ENCODE results near the gene FLAD1.

Gene FLAD1

DNA sequence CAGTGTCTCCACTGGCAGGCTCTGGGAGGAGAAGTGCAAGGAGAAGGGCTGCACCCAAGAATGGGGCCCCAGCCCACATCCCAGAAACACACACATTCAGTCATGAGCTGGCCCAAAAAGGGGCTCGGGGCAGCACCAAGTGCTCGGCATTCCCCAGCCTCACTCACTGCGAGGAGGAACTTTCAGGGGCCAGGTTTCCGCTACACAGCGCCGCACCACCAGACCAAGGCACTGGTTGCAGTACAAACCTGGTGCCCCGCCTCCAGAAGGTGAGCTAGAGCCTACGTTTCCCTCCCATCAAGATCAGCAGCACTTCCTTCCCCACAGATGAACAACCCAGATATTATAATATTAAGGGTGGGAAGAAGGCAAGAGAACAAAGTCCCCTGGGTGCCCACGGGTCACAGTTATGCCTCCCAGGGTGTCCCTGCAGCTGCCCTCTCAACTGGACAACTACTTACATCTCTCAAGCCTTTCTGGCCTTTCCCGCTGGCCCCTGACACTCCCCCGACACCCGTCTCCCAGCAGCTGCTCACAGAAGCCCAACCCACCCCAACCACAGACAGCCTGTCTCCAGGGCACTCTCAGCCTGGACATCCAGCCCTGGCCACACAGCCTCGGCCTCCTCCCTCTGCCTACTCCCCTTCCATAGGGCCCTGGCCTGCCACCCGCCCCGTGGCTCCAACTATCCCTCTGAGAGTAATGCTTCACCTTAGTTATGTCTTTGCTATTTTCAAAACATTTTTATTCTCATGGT lies 31.1 kb upstream of the FLAD1 start:
- Mint-ChIP-seq H3K36me3 (ENCODE audit: low read depth) (peaks cover 12% of the 10 kb centered on the region), H3K27me3 (ENCODE audit: low read depth) (no peaks in the 10 kb centered on the region), H3K4me3 (peak overlapping the region; percentile 12 to 46 (median 39)), H3K9me3 (no peaks in the 10 kb centered on the region), H3K4me1 (peaks cover 51% of the 10 kb centered on the region), H3K27ac (peak overlapping the region; percentile 21 to 86 (median 84))
- TF ChIP-seq, protein P1, sequence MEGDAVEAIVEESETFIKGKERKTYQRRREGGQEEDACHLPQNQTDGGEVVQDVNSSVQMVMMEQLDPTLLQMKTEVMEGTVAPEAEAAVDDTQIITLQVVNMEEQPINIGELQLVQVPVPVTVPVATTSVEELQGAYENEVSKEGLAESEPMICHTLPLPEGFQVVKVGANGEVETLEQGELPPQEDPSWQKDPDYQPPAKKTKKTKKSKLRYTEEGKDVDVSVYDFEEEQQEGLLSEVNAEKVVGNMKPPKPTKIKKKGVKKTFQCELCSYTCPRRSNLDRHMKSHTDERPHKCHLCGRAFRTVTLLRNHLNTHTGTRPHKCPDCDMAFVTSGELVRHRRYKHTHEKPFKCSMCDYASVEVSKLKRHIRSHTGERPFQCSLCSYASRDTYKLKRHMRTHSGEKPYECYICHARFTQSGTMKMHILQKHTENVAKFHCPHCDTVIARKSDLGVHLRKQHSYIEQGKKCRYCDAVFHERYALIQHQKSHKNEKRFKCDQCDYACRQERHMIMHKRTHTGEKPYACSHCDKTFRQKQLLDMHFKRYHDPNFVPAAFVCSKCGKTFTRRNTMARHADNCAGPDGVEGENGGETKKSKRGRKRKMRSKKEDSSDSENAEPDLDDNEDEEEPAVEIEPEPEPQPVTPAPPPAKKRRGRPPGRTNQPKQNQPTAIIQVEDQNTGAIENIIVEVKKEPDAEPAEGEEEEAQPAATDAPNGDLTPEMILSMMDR (IDR thresholded peaks at IDR 0.05; ENCODE audit: unreplicated experiment in 3 of 3): no peak

DNA sequence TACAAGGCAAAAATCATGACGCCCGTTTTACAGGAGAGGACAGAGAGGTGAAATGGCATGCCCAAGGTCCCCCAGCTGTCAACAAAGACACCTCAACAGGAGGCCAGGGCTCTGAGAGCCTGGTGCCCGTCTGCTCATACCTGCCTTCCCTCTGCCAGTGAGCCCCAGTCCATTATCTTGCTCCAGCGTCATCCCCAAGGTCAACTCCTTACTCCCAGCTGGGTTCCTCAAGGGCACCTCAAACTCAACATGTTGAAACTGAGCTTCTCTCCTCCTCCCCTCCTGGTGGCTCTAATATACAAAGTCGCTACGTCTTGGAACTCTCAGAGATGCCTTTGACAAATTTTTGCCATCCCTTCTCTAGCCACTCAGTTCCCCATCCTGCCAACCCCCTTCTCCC lies 30.5 kb upstream of the FLAD1 start:
- H3K4me3 Mint-ChIP-seq: peak overlapping the region; percentile 12 to 46 (median 39)
- peaks cover 57% of the 10 kb centered on the region for H3K4me1 Mint-ChIP-seq
- TF ChIP-seq, protein P1 (IDR thresholded peaks at IDR 0.05; ENCODE audit: unreplicated experiment in 3 of 3): no peak
- peak overlapping the region; percentile 21 to 86 (median 84) for H3K27ac Mint-ChIP-seq
- no peaks in the 10 kb centered on the region for H3K27me3 Mint-ChIP-seq (ENCODE audit: low read depth)
- H3K36me3 Mint-ChIP-seq (ENCODE audit: low read depth): peaks cover 12% of the 10 kb centered on the region
- H3K9me3 Mint-ChIP-seq: no peaks in the 10 kb centered on the region

DNA sequence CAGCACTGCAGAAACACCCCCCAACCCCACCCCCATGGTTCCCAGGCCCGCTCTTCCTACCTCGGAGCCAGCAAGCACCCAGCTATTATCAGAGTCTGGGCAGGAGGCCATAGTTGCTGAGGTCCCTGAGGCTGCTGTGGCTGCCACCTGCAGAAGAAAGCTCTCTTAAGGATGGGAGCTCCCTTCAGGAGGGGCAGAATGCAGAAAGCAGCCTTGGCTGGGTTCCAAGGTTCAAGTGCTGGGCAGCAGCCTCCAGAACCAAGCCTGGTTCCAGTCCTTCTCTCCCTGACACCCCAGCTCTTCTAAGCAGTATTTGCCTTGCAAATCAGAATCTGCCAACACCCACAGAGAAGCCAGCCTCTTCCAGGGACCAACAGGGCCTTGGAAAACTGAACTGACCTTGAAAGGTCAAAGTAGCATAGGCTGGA lies 29.5 kb upstream of the FLAD1 start:
- Mint-ChIP-seq H3K9me3 (no peaks in the 10 kb centered on the region), H3K27me3 (ENCODE audit: low read depth) (no peaks in the 10 kb centered on the region), H3K4me1 (peaks cover 66% of the 10 kb centered on the region), H3K36me3 (ENCODE audit: low read depth) (peaks cover 17% of the 10 kb centered on the region), H3K4me3 (peak overlapping the region in 2 of 3 experiments; percentile 90 to 91), H3K27ac (peak overlapping the region in 1 of 3 experiments; percentile 98)
- TF ChIP-seq, protein P1 (IDR thresholded peaks at IDR 0.05; ENCODE audit: unreplicated experiment in 3 of 3): no peak

DNA sequence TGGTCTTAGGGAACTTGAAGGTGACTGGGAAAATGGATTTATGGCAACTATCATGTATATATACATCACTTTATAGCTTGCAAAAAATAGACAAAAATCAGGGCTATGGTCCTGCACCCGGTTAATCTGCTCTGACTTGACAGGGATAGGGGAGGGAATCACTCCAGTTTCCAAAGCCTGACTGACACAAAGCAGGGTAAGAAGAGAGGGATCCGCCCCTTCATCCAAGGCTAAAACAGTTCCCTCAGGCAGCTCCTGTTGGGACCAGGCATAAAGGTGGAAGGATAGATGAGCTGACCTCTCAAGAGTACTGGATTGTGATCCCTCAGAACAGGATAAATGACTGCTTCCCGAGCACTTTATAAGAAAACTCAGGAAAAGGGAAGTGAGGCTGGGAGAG lies 28.6 kb upstream of the FLAD1 start:
- H3K27ac Mint-ChIP-seq: peak overlapping the region; percentile 95 to 98 (median 98)
- peaks cover 14% of the 10 kb centered on the region for H3K36me3 Mint-ChIP-seq (ENCODE audit: low read depth)
- H3K27me3 Mint-ChIP-seq (ENCODE audit: low read depth): no peaks in the 10 kb centered on the region
- peak overlapping the region; percentile 87 to 91 (median 90) for H3K4me3 Mint-ChIP-seq
- TF ChIP-seq, protein P1 (IDR thresholded peaks at IDR 0.05; ENCODE audit: unreplicated experiment in 3 of 3): no peak
- H3K9me3 Mint-ChIP-seq: no peaks in the 10 kb centered on the region
- H3K4me1 Mint-ChIP-seq: peaks cover 66% of the 10 kb centered on the region

DNA sequence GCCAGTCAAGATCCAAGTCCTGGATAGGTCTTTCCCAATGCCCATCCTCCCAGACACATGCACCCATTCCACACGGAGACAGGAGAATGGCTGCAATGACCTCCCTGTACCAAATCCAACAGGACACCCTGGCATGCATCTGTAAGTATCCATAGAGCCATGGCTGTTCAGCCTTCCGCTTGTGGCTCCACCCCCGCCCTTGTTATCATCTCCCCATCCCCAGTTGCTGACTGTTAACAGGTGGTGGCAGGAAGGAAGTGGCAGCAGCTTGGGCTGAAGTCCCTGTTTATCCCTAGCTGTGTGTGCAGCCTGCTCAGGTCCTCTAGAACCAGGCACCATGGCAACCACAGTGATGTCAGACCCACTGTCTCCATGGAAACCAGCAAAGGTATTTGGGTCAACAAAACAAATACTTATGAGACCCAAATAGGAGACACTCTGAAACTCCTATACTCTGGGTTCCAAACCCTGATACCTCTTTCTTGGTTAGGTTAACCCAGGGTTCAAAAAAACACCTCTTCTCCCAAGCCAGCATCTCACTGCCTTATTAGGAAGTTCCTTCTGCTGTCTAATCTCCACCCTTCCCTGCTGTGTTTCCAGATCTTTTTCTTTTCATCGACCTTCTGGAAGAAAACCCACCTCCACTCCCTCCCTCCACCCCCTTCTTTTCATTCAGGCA lies 28.0 kb upstream of the FLAD1 start:
- Mint-ChIP-seq H3K9me3 (no peaks in the 10 kb centered on the region), H3K4me3 (peak overlapping the region; percentile 87 to 91 (median 90)), H3K27me3 (ENCODE audit: low read depth) (no peaks in the 10 kb centered on the region), H3K4me1 (peaks cover 66% of the 10 kb centered on the region), H3K36me3 (ENCODE audit: low read depth) (peaks cover 14% of the 10 kb centered on the region), H3K27ac (peak overlapping the region; percentile 95 to 98 (median 98))
- TF ChIP-seq, protein P1 (IDR thresholded peaks at IDR 0.05; ENCODE audit: unreplicated experiment in 3 of 3): no peak

All from nephron (organoid).